ENCODE results near the gene PRRT1B.

Gene PRRT1B

DNA sequence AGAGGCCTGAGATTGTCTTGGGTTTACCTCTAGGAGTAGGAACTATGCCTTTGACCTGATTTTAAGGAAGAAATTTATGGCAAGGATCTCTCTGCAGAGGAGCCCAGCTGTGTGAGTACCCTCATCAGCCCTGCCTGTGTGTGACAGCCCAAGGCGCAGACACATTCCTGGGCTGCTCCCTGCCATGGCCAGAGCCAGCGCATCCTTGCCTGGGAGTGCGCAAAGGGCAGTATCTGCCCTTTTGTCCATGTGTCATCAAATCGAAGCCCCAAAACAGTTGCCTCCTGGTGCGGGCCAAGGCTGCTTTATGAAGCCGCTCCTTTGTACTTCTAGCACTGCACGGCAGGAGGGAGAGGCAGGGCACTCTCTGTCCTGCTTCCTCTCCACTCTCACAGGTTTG lies 51.9 kb downstream of the PRRT1B start:
- no peak for DNase-seq (ENCODE audit: low spot score)

DNA sequence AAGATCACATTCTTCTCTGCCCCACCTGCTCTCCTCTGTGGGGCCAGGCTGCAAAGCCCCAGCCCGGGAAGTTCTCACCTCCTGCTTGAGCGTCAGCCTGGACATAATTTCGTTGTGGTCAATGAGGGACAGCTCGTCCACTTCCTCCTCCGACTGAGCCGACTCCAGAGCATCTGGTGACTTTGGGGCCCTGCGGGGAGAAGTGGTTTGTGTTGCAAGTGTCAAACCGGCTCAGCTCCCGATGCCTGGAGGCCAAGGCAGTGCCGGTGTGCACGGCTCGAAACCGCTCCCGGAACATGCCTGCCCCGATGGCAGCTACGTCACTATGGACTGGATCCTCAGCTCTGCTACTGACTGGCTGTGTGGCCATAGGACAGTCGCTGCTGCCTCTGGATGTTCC lies 52.8 kb downstream of the PRRT1B start:
- no peak for DNase-seq (ENCODE audit: low spot score)

DNA sequence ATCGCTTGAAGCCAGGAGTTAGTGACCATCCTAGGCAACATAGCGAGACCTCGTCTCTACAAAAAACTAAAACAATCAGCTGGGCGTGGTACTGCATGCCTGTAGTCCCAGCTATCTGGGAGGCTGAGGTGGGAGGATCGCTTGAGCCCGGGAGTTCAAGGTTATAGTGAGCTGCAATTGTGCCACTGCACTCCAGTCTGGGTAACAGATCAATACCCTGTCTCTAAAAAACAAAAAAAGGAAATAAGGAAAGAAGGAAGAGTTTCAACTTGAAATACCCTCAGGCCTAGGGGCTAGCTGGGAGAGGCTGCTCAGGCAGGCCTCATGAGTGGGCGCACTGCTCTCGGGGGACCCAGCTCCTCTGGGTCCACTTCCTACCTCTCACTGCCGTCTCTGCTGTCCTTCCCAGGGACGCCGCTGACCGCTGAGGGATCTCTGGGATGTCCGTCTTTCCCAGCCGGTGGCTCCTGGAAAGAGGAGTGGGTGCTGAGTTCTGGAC lies 56.4 kb downstream of the PRRT1B start:
- DNase-seq (ENCODE audit: low spot score), result no peak

DNA sequence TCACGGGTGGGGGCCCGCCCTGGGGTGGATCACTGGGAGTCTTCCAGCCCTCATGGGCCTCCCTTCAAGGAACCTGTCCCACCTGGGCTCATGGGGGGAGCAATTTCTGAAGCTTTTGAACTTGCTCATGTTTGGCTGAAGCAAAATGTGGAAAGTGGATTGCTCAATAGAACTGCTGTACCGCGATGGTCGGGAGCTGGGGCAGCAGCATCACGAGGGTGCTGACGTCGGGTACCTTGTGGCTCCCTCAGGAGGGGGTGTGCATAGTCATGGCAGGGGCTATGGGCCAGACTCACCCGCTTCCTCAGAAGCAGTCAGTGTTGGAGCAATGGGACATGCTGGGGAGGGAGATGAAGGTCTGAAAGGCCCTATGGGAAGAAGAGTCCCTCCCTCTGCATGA lies 57.9 kb downstream of the PRRT1B start:
- DNase-seq (ENCODE audit: low spot score), result no peak

DNA sequence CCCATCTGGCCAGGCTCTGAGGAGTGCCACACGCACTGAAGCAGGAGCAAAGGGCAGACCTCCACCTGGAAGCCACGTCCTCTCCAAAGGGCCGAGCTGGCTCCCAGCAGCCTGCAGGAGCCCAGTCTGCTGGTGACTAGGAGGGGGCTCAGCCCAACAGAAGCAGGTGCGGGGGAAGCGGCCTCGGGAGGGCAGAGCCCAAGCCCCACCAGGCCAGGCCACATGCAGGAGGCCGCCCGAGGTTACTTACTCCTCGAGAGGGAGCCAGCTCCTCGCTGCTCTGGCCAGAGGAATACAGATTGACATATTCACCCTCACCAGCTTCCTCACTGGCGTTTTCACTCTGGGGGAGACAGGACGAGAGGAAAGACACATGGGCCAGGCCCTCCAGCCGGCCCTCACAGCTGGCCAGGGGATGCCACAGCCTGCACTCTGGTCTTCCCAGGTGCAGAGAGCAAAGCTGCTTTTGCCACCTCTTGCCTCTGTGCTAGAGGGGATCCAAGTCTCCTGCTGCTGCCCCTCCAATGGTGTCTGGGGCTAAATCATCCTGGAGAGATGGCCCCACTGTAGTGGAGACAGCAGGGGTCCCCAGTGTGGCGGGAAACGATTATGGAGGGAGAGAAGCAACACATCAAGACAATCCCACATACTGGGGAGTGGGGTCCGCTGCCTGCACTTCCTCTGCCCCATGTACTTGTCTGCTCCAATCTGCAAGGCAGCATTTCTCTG lies 58.6 kb downstream of the PRRT1B start:
- DNase-seq (ENCODE audit: low spot score), result no peak

DNA sequence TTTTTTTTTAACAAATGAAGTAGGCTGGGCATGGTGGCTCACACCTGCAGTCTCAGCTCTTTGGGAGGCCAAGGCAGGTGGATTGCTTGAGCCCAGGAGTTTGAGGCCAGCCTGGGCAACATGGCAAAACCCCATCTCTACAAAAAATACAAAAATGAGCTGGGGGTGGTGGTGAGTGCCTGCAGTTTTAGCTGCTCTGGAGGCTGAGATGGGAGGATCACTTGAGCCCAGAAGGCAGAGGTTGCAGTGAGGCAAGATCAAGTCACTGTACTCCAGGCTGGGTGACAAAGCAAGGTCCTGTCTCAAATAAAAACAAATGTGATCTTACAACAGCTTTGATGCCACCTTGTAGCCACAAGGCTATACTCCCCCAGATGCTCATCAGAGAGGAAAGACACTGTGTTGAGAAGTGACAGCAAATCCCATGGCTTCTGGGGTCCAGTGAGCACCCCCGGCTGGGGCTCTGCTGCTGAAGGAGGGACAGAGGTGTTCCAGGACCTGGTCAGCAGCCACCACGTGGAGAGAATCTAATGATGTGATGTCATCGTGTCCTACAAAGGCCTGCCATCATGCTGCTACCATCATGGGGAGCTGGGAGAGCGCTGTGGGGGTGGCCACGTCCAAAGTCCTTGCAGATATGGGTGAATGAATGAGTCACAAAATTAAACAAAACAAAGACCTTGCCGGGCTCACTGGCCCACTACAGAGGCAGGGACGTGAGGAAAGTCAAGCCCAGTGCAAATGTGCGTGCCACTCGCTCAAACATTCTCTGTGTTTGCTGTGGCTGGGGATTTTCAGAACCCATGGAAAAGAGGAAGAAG lies 60.7 kb downstream of the PRRT1B start:
- no peak for DNase-seq (ENCODE audit: low spot score)

DNA sequence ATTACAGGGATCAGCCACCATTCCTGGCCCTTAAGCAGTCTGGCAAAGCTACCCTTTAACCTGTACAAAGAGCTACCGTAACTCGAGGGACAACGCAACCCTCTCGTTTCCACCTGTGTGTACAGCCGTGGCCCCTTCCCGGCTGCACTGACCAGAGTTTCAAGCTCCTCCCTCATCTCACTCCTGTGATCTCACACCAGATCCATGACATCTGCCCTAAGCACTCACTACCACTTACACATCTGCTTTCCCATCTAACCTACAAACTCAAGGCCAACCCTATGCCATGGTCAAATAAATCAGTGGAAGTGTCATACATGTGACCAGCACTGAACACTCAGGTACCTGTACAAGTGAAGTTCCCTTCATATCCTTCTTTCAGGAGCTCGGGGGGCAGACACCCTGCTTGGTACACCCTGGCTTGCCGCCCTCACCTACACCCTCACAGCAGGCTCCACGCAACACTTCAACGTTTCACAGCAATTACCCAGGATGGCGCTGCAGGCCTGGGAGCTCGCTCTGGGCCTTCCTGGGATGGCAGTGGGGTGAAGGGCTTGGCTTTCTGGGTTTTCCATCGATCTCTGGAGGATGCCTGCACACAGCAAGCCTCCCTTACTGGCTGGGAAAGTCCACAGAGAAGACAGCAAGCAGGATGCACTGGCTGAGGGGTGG lies 61.7 kb downstream of the PRRT1B start:
- DNase-seq (ENCODE audit: low spot score), result no peak

DNA sequence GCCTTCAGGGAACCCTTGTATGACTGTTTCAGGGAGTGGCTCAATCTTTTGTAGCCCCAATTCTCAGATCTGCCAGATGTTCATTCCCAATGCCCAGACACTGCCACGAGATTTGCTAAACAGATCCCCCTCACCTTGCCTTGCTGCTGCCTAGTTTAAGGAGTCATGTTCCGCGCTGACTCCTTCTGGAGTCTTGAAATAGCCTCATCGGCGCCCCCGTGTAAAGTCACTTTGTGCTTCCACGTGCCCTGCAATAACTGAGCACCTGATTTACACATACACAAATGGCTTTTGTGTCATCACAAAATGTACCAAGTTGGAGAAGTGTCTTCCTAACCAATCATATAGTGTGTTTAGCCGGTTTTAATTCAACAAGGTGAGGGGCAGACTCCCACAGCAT lies 62.3 kb downstream of the PRRT1B start:
- no peak for DNase-seq (ENCODE audit: low spot score)

DNA sequence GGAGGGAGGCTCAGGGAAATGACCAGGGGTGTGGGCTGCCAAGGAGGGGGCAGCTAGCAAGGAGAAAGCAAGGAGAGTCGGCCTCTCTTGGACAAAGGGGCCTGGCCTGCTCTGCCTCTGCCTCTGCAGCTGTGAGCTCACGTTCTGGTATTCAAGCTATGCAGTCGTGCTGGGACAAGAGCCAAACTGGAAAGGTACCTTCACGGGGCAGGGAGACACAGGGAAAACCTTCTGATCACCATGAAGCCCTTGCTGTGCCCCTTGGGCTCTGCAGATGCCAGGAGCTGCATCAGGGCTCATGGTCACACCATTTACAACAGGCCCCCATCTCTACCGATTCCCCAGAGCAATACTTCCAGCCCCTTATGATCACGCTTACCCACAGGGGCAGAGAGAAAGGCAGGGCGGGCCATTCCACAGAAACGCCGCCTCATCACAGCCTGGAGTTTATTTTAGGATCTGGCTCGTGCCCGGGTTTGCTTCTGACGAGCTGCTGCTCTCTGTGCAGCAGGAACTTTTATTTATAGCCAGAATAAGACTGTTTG lies 63.2 kb downstream of the PRRT1B start:
- no peak for DNase-seq (ENCODE audit: low spot score)
